Stimulated activated CD4-positive, alpha-beta T cell treated with anti-CD3 and anti-CD28 coated beads, Interleukin-12 subunit alpha, Interleukin-12 subunit beta, amount 100 ng/mL, for 4 hours (primary cell): ENCODE measurements around the gene C2orf72.

Experiments used
- DNase-seq: peaks from one replicate; pipeline ENCODE4 v3.0.0-alpha.2; 2020

C2orf72 gene

GRCh38 chr2:231093933-231094332 lies 56.6 kb downstream of the C2orf72 start:
- DNase-seq: no peak

GRCh38 chr2:231094736-231095346 lies 57.5 kb downstream of the C2orf72 start:
- no peak for DNase-seq
